Endodermal cell (in vitro differentiated cells): ENCODE data around the gene PLA2G4F. TPM values are rescaled to one million over a fixed set of nuclear protein-coding genes. Genes with fewer than 3 reads are reported as not detected.

Experiments
- DNase-seq: peaks from one replicate; pipeline ENCODE4 v3.0.0-alpha.2; 2017
- H3K27ac ChIP-seq: 2 replicates; pipeline ENCODE4 v1.5.1; 2013; ENCODE audit warnings: mild to moderate bottlenecking, low read depth, low read length, moderate library complexity
- H3K27me3 ChIP-seq: 2 replicates; pipeline ENCODE4 v1.6.1; 2013; ENCODE audit warnings: mild to moderate bottlenecking, low read length, moderate library complexity; ENCODE audit not compliant: insufficient read depth, control insufficient read depth, poor library complexity, severe bottlenecking
- H3K36me3 ChIP-seq: 2 replicates; pipeline ENCODE4 v1.7.0; 2013; ENCODE audit warnings: mild to moderate bottlenecking, low read length, moderate library complexity; ENCODE audit not compliant: control insufficient read depth, insufficient read depth
- H3K4me1 ChIP-seq: one replicate; pipeline ENCODE4 v1.7.0; 2013; ENCODE audit warnings: low read length; ENCODE audit not compliant: control insufficient read depth, insufficient read depth
- H3K4me3 ChIP-seq: 2 replicates; pipeline ENCODE4 v1.5.1; 2013; ENCODE audit warnings: mild to moderate bottlenecking, low read length, moderate library complexity
- H3K9ac ChIP-seq: 2 replicates; pipeline ENCODE4 v1.6.1; 2013; ENCODE audit warnings: mild to moderate bottlenecking, low read length, moderate library complexity; ENCODE audit not compliant: poor library complexity, severe bottlenecking; ENCODE audit errors: extremely low read depth
- H3K9me3 ChIP-seq: 2 replicates; pipeline ENCODE4 v1.6.1; 2013; ENCODE audit warnings: mild to moderate bottlenecking, low read length, moderate library complexity; ENCODE audit not compliant: control insufficient read depth
- H3K27ac Mint-ChIP-seq: 2 replicates; pipeline ENCODE4 v1.8.0; 2020; ENCODE audit warnings: mixed read lengths
- H3K27me3 Mint-ChIP-seq: 2 replicates; pipeline ENCODE4 v1.8.0; 2021; ENCODE audit warnings: mild to moderate bottlenecking, mixed read lengths; ENCODE audit not compliant: insufficient read depth
- H3K36me3 Mint-ChIP-seq: 2 replicates; pipeline ENCODE4 v1.8.0; 2020; ENCODE audit warnings: low read depth, mixed read lengths
- H3K4me1 Mint-ChIP-seq: 2 replicates; pipeline ENCODE4 v1.8.0; 2020; ENCODE audit warnings: mixed read lengths
- H3K4me3 Mint-ChIP-seq: 2 replicates; pipeline ENCODE4 v1.8.0; 2020; ENCODE audit warnings: mild to moderate bottlenecking, moderate library complexity, mixed read lengths
- H3K9me3 Mint-ChIP-seq: 2 replicates; pipeline ENCODE4 v1.8.0; 2020; ENCODE audit warnings: mild to moderate bottlenecking, mixed read lengths
- CTCF ChIP-seq: fragments of 200-600 bp; sonication (generic); conservative IDR thresholded peaks from 2 replicates; pipeline ENCODE4 v1.5.0; 2021; ENCODE audit warnings: antibody characterized with exemption, mild to moderate bottlenecking
- WGBS, 2 experiments: methylation state at CpG; one replicate each; pipeline versions ENCODE4 v1.1.5 to v1.1.7; 2013; ENCODE audit warnings: missing lambda C conversion rate in 2 of 2, mixed read lengths in 1 of 2; ENCODE audit not compliant: insufficient coverage in 1 of 2, insufficient read length in 1 of 2; 5-methylcytosine and 5-hydroxymethylcytosine counted together
- total RNA-seq, 2 donors: library from RNA; stranded (reverse); fragmentation: NEBNext Ultra II Directional in 1 of 2; extraction: Animal tissue kit (Norgen Biotek cat#: 25700) in 1 of 2; gene quantifications; 2 replicates in 1 of 2; 3 replicates in 1 of 2; pipeline ENCODE4 v1.2.1, GENCODE V29; 2021

PLA2G4F gene
- total RNA-seq, 2 donors from 2014 or later, result 0.22 TPM; not detected in 1

- Mint-ChIP-seq H3K27ac (no peak overlapping the region), H3K4me3 (no peak overlapping the region), H3K27me3 (no peaks in the 10 kb centered on the region), H3K9me3 (no peaks in the 10 kb centered on the region), H3K36me3 (peaks cover 57% of the 10 kb centered on the region), H3K4me1 (no peaks in the 10 kb centered on the region)
- Histone ChIP-seq H3K4me3 (no peak overlapping the region), H3K27me3 (no peaks in the 10 kb centered on the region), H3K9me3 (no peaks in the 10 kb centered on the region), H3K27ac (no peak overlapping the region), H3K36me3 (peaks cover 68% of the 10 kb centered on the region), H3K4me1 (no peaks in the 10 kb centered on the region), H3K9ac (no peak overlapping the region)
- 93 to 98% methylated on average over 2 of the region's 2 CpGs for WGBS, 2 experiments
- TF ChIP-seq CTCF, result no peak
- no peak for DNase-seq
Observed at GRCh38 chr15:42178056-42178455, 21.6 kb upstream of the PLA2G4F start.

GRCh38 chr15:42175671-42176070 lies 19.2 kb upstream of the PLA2G4F start:
- Mint-ChIP-seq H3K27me3 (no peaks in the 10 kb centered on the region), H3K4me3 (no peak overlapping the region), H3K27ac (no peak overlapping the region), H3K9me3 (no peaks in the 10 kb centered on the region), H3K4me1 (no peaks in the 10 kb centered on the region), H3K36me3 (peaks cover 58% of the 10 kb centered on the region)
- TF ChIP-seq CTCF, result no peak
- Histone ChIP-seq H3K4me3 (no peak overlapping the region), H3K4me1 (no peaks in the 10 kb centered on the region), H3K27ac (no peak overlapping the region), H3K36me3 (peaks cover 74% of the 10 kb centered on the region), H3K9me3 (no peaks in the 10 kb centered on the region), H3K27me3 (no peaks in the 10 kb centered on the region), H3K9ac (no peak overlapping the region)
- WGBS, 2 experiments, result 93 to 96% methylated on average over 5 of the region's 5 CpGs
- DNase-seq, result no peak

GRCh38 chr15:42172475-42172874 lies 16.0 kb upstream of the PLA2G4F start:
- H3K4me3 Mint-ChIP-seq, result no peak overlapping the region
- H3K27ac Mint-ChIP-seq, result no peak overlapping the region
- no peak overlapping the region for H3K27ac ChIP-seq
- DNase-seq, result no peak
- H3K9me3 ChIP-seq, result no peaks in the 10 kb centered on the region
- peaks cover 82% of the 10 kb centered on the region for H3K36me3 ChIP-seq
- no peak overlapping the region for H3K9ac ChIP-seq
- no peak overlapping the region for H3K4me3 ChIP-seq
- no peaks in the 10 kb centered on the region for H3K4me1 Mint-ChIP-seq
- no peaks in the 10 kb centered on the region for H3K9me3 Mint-ChIP-seq
- H3K27me3 Mint-ChIP-seq, result no peaks in the 10 kb centered on the region
- H3K36me3 Mint-ChIP-seq, result peaks cover 52% of the 10 kb centered on the region
- H3K4me1 ChIP-seq, result no peaks in the 10 kb centered on the region
- no peaks in the 10 kb centered on the region for H3K27me3 ChIP-seq
- WGBS, 2 experiments, result 94 to 95% methylated on average over 5 of the region's 5 CpGs
- no peak for TF ChIP-seq CTCF
